Erythroblast (primary cell): ENCODE measurements around the gene APOC1.
"Not testable (repeated sequence)": the region's sequence is repeated elsewhere in the genome, so short reads cannot be mapped to it uniquely, and the experiment has no call there.

Experiments used
- DNase-seq, 2 experiments: peaks; one replicate each; lab custom pipeline; 2025; lab: John Stamatoyannopoulos, UW
- GATA1 ChIP-seq: IDR thresholded peaks from 2 replicates; pipeline ENCODE4 v1.6.1; 2011; ENCODE audit warnings: low read depth, mild to moderate bottlenecking, control low read depth, low read length, moderate library complexity
- POLR2A ChIP-seq: IDR thresholded peaks from 2 replicates; pipeline ENCODE4 v1.6.1; 2011; ENCODE audit warnings: mild to moderate bottlenecking, low read length

APOC1 gene

DNA sequence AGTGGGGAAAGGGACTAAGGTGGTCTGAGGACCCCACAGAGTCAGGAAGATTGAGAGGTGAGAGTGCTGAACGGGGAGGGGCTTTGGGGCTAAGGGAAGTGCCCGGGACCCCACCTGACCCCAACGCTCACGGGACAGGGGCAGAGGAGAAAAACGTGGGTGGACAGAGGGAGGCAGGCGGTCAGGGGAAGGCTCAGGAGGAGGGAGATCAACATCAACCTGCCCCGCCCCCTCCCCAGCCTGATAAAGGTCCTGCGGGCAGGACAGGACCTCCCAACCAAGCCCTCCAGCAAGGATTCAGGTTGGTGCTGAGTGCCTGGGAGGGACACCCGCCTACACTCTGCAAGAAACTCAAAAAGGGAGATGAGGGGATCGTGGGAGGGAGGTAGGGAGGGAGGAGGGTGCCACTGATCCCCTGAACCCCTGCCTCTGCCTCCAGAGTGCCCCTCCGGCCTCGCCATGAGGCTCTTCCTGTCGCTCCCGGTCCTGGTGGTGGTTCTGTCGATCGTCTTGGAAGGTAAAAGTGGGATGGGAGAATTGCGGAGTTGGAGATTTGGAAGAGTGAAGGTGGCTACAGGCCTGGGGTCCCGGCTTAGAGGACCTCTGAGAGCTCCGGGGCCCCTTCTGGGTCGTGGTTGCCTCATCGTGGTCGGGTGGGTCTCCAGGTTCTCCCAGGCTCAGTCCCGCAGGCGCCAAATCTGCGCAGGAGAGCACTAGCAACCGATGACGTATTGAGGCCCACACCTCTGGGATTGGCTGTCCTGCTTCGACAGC, at the start of gene APOC1:
Gene APOC1, plus strand, starts transcription at position 176 of the 774 bp plus-strand sequence. Its CDS starts 284 bp downstream, at position 460.
- peak; percentile 85 to 90 for DNase-seq

DNA sequence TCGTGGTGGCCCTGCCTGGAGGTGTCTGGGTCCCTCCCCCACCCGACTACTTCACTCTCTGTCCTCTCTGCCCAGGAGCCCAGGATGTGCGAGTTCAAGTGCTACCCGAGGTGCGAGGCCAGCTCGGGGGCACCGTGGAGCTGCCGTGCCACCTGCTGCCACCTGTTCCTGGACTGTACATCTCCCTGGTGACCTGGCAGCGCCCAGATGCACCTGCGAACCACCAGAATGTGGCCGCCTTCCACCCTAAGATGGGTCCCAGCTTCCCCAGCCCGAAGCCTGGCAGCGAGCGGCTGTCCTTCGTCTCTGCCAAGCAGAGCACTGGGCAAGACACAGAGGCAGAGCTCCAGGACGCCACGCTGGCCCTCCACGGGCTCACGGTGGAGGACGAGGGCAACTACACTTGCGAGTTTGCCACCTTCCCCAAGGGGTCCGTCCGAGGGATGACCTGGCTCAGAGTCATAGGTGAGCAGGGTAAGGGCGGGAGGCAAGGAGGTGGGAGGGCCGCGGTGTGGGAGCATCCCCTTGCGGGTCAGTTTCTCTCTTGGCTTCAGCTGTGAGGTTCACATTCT, 49.1 kb upstream of the APOC1 start:
- no peak for DNase-seq
- TF ChIP-seq POLR2A (no peak), GATA1 (no peak)

DNA sequence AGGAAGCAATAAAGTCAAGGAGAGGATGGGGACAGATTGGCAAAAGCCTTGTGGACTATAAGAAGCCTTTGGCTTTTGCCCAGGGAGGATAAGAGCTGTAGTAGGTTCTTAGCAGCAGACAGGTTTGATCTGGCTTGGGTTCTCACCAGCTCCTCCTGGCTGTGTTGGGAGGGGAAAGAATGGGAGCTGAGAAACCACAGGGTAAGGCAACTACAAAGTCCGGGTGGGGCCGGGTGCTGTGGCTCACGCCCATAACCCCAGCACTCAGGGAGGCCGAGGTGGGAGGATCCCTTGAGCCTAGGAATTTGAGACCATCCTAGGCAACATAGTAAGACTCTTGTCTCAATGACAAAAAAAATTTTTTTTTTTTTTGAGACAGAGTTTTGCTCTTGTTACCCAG, 47.7 kb upstream of the APOC1 start:
- no peak for TF ChIP-seq POLR2A
- TF ChIP-seq GATA1, result no peak
- peak in 1 of 2 experiments; percentile 17 for DNase-seq

DNA sequence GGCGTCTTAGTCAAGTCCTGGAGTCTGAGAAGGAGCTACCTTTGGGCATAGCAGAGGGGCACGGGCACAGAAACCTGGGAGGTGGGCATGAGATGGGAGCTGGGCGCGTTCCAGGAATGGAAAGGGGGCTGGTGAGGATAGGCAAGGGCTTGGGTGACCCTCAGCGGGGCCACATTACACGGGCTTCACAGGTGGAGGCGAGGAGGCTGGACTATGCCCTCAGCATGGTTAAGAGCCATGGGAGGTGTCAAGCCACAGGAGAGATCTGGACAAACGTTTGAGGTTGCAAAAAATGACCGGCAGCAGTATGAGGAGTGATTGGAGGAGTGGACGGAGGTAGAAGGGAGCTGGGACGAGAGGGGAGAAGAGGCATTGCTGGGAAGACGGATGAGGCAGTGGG, 46.8 kb upstream of the APOC1 start:
- TF ChIP-seq GATA1, result no peak
- TF ChIP-seq POLR2A, result no peak
- DNase-seq, result no peak

DNA sequence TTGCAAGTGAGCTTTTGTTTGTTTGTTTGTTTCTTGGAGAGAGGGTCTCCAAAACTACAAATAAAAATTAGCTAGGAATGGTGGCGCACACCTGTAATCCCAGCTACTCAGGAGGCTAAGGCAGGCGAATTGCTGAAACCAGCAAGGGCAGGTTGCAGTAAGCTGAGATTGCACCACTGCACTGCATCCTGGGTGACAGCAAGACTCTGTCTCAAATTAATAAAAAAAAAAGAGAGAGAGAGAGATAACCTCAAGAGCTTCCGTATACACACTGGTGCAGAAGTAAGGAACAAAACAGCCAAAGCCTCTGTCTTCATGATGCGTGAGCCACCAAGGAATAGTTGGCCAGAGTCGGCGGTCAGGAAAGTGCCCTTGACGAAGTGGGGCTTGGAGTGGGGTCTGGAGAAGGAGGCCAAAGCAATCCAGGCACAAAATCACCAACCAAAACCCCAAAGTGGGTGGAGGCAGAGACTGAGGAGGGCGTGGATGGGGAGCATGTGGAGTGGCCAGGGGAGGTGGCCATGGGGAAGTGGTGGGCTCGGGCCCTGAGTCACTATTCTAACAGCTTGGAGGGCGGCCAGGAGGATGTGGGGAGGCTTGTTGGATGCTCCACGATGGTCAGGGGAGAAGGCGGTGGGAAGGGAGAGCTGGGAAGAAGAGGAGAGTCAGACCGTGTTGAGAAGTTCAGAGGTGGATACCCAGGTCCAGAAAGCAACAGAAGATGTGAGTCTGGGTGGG, 44.5 kb upstream of the APOC1 start:
- no peak for TF ChIP-seq GATA1
- no peak for TF ChIP-seq POLR2A
- DNase-seq, result no peak

DNA sequence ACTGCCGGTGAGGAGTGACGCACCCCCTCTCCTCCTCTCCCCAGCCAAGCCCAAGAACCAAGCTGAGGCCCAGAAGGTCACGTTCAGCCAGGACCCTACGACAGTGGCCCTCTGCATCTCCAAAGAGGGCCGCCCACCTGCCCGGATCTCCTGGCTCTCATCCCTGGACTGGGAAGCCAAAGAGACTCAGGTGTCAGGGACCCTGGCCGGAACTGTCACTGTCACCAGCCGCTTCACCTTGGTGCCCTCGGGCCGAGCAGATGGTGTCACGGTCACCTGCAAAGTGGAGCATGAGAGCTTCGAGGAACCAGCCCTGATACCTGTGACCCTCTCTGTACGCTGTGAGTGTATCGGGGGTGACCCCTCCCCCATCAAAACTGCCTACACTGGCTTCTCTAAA, 42.6 kb upstream of the APOC1 start:
- TF ChIP-seq GATA1 (no peak), POLR2A (no peak)
- DNase-seq, result no peak

DNA sequence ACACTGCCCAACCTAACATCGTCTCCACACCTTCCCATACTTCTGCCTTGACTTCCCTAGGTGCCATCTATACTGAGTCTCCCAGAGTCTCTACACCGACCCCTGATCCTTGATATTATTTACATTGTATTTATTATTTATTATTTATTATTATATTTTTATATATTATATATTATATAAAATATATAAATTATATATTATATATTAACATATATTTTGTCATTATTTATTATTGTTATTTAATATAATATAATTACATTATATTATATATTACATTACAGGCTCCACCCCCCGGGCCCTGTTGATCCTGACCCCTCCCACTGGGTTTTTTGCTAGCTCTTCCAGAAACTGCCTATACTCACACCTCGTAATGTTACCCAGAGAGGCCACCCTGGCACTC, 41.7 kb upstream of the APOC1 start:
- TF ChIP-seq POLR2A (no peak), GATA1 (no peak)
- DNase-seq, result no peak

DNA sequence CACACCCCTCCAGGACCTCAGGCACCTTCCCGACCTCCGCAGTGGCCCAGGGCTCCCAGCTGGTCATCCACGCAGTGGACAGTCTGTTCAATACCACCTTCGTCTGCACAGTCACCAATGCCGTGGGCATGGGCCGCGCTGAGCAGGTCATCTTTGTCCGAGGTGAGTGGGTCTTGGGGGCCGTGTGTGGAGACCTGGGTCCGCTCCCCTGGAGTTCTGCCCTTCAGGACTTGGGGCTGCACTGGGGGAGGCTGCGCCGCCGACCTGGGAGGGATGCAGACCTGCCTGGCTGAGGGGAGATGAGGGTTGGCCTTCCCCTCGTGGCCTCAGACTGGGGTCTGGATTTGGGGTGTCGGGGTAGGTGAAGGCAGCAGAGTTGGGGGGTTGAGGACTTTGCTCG, 40.1 kb upstream of the APOC1 start:
- TF ChIP-seq POLR2A, result no peak
- no peak for TF ChIP-seq GATA1
- DNase-seq, result no peak

DNA sequence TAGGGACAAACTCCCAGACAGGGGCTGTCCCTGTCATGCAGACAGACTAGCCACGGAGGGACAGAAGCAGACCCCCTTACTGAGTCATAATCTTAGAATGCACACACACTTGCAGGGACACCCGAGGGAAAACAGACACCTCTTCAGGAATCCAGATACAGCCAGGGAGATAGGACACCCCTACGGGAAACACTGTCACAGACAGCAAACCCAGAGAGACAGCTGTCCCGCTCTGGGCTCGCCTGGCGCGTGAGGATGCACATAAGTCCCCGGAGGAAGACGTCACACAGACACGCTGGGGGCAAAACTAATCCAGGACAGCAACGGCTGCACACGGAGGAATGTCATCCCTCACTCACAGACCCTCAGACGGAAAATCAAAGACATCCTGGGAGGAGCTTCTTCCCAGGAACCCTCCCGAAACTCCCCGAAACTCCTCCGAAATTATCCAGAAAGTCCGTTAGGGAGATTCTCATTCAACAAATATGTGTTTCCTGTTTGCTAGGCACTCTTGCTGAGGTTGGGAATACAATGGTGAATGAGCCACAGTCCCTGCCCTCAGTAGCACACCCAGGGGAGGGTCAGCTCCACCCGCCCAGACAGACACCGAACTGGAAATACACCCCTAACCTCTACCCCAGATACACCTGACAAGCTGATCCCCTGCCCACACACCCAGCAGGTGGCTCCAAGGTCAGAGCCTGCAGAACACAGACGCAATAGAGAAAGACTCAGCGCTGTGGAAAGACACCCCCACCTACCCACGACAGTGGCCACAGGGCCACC, 38.5 kb upstream of the APOC1 start:
- DNase-seq, result no peak

DNA sequence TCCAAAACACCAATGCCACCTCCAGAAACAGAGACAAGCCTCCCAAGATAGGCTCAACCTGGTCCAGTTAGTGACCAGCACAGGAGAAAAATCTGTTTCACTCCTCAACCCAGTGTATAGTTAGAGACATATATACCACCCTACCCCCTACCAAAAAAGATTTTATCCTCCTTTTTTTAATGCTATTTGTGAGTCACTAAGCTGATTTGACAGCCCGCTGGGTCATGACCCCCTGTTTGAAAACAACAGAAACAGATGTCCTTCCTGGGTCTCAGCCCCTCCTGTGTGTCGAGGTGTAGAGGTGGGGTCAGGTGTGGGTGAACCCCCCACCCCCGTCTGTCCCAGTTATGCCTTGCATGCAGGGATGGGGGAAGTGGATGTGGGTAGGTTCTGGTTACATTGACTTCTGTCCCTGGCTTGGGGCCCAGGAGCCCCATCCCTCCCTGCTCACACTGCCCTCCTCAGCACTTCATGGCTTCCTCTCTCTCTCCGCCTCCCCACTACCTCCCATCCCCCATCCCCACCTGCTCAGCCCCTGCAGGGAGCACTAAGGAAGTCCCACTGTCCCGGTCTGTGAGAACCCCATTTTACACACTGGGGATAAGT, 37.4 kb upstream of the APOC1 start:
- TF ChIP-seq POLR2A (no peak), GATA1 (no peak)
- no peak for DNase-seq

More for the DNA sequence above, 38.5 kb upstream of the APOC1 start:
- TF ChIP-seq POLR2A, result no peak

DNA sequence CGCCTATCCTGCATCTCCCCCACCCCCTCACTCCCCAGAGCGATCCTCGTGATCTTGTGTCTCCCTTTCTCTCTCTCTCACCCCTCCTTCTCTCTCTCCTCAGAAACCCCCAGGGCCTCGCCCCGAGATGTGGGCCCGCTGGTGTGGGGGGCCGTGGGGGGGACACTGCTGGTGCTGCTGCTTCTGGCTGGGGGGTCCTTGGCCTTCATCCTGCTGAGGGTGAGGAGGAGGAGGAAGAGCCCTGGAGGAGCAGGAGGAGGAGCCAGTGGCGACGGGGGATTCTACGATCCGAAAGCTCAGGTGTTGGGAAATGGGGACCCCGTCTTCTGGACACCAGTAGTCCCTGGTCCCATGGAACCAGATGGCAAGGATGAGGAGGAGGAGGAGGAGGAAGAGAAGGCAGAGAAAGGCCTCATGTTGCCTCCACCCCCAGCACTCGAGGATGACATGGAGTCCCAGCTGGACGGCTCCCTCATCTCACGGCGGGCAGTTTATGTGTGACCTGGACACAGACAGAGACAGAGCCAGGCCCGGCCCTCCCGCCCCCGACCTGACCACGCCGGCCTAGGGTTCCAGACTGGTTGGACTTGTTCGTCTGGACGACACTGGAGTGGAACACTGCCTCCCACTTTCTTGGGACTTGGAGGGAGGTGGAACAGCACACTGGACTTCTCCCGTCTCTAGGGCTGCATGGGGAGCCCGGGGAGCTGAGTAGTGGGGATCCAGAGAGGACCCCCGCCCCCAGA, 36.1 kb upstream of the APOC1 start:
- no peak for DNase-seq
- TF ChIP-seq GATA1 (no peak), POLR2A (no peak)

DNA sequence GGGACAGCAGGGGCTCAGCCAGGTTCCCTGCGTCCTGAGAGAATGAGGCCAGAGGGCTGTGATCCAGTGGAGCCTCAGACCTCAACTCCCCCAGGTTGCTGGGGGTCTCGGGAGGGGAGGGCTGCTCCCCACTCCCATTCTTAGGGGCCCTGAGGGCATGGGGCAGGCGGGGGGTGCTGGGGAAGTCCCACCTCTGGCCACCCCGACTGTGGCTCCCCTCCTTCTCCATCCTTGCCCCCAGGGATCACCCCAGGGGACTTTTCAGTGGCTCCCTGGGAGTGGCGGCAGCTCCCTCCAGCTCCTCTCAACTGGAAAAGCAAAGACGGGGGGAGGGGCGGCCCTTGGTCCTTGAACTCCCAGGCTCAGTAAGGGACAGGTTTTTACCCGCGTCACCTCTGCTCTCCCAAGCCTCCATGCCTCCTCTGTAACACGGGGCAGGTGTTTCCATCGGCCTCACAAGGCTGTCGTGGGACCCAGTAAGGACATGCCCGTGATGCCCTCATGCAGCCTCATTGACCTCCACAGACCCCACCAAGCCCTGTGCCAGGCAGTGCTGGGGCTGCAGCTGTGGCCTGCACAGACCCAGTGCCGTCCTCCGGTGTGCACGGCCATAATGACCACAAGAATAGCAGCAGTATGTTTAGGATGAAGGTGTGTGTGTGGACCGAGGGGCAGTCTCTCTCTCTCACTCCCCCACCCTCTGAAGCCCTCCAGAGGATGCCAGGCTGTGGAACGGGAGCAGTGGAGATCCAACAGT, 34.9 kb upstream of the APOC1 start:
- no peak for DNase-seq
- TF ChIP-seq GATA1 (no peak), POLR2A (no peak)

DNA sequence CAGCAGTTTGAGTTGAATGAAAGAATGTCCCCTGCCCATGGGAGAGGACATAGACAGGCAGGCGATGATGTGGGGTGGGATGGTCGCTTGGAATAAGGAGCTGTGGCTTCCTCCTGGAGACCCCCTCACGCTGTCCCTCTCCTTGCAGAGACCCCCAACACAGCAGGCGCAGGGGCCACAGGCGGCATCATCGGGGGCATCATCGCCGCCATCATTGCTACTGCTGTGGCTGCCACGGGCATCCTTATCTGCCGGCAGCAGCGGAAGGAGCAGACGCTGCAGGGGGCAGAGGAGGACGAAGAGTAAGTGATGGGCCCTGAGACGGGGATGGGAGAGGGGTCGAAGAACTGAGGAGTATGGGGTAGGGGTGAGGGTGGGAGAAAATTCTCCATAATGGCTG, 32.3 kb upstream of the APOC1 start:
- TF ChIP-seq GATA1 (no peak), POLR2A (no peak)
- no peak for DNase-seq

DNA sequence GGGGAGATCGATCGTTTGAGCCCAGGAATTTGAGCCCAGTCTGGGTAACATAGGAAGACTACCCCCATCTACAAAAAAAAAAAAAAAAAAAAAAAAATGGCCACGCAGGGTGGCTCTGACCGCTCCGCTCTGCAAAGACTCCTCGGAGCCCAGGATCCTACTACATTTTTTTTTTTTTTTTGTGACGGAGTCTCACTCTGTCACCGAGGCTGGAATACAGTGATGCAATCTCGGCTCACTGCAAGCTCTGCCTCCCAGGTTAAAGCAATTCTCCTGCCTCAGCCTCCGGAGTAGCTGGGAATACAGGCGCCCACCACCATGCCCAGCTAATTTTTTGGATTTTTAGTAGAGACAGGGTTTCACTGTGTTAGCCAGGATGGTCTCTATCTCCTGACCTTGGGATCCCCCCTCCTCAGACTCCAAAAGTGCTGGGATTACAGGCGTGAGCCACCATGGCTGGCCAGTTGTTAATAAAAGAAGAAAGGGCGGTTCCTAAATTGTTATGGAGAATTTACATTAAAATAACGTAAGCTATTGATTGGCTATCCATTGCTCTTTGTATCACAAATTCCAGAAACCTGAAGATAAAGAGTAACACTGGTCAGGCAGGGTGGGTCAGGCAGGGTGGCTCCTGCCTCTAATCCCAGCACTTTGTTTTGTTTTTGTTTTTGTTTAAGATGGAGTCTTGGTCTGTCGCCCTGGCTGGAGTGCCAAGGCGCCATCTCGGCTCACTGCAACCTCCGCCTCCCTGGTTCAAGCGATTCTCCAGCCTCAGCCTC, 31.6 kb upstream of the APOC1 start:
- DNase-seq, result not testable (repeated sequence)
